Body of pancreas (tissue), 4 donors: ENCODE measurements around the gene TAS1R3.

Experiments used
- CTCF ChIP-seq, 7 experiments: fragments of 450-650 bp in 4 of 7; fragments of 200-600 bp in 3 of 7; sonication (generic) in 3 of 7; IDR thresholded peaks; one replicate each; pipeline ENCODE4 v1.5.1; 2016 to 2019; ENCODE audit warnings: antibody characterized with exemption in 7 of 7
- POLR2A ChIP-seq, 3 donors: fragments of 450-650 bp; IDR thresholded peaks; one replicate each; pipeline ENCODE4 v1.6.1; 2016; ENCODE audit warnings: antibody characterized with exemption in 3 of 3, mild to moderate bottlenecking in 2 of 3

GRCh38 chr1:1355416-1355815 is 24.3 kb downstream of the TAS1R3 start:
- TF ChIP-seq POLR2A (IDR thresholded peaks at IDR 0.05) = no peak
- no peak for TF ChIP-seq CTCF (IDR thresholded peaks at IDR 0.05)
